Esophagus muscularis mucosa (tissue), 4 donors: ENCODE measurements around the gene ARHGEF5.

Experiments used
- EP300 ChIP-seq: sonication (generic); formaldehyde crosslinking; IDR thresholded peaks from one replicate; pipeline ENCODE4 v1.6.1; 2017; ENCODE audit warnings: antibody characterized with exemption
- POLR2A ChIP-seq: fragments of 450-650 bp; IDR thresholded peaks from one replicate; pipeline ENCODE4 v1.6.1; 2017; ENCODE audit warnings: antibody characterized with exemption, moderate library complexity, mild to moderate bottlenecking, low read depth
- POLR2AphosphoS5 ChIP-seq, 2 donors: sonication (generic); formaldehyde crosslinking; IDR thresholded peaks; one replicate each; pipeline ENCODE4 v1.6.1; 2017; ENCODE audit warnings: antibody characterized with exemption in 2 of 2
- TF ChIP-seq, protein P1 (sequence below), 3 experiments: fragments of 200-600 bp in 2 of 3; fragments of 450-650 bp in 1 of 3; sonication (generic) in 2 of 3; IDR thresholded peaks; one replicate each; pipeline ENCODE4 v1.5.1; 2017 to 2019; ENCODE audit warnings: antibody characterized with exemption in 3 of 3, mild to moderate bottlenecking in 2 of 3, moderate library complexity in 1 of 3

DNA sequence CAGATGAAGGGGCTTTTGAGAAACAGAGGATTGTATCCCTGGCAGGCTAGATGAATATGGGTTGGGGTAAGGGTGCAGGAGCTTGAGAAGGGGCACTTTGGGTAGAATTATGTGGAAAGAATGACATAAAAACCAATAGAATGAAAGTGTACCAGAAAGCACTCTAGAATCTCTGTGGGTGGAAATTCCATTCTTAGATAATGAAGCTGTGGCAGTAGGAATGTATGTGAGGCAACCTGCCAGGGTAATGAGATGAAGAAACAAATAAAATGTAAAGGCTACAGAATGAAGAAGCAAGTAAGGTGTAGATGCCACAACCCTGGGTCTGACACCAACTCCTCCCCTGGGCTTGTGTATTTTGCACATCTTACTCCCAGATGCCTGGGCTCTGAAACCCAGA lies 31.5 kb downstream of the ARHGEF5 start:
- TF ChIP-seq POLR2AphosphoS5 (IDR thresholded peaks at IDR 0.05) (no peak), POLR2A (no peak), EP300 (no peak)
- TF ChIP-seq, protein P1, sequence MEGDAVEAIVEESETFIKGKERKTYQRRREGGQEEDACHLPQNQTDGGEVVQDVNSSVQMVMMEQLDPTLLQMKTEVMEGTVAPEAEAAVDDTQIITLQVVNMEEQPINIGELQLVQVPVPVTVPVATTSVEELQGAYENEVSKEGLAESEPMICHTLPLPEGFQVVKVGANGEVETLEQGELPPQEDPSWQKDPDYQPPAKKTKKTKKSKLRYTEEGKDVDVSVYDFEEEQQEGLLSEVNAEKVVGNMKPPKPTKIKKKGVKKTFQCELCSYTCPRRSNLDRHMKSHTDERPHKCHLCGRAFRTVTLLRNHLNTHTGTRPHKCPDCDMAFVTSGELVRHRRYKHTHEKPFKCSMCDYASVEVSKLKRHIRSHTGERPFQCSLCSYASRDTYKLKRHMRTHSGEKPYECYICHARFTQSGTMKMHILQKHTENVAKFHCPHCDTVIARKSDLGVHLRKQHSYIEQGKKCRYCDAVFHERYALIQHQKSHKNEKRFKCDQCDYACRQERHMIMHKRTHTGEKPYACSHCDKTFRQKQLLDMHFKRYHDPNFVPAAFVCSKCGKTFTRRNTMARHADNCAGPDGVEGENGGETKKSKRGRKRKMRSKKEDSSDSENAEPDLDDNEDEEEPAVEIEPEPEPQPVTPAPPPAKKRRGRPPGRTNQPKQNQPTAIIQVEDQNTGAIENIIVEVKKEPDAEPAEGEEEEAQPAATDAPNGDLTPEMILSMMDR (IDR thresholded peaks at IDR 0.05), result no peak
